GM12872 (cell line): Measurements from ENCODE around the gene C2orf42.

Experiments
- TF ChIP-seq, protein P1 (sequence below): IDR thresholded peaks from 3 replicates; pipeline ENCODE4 v1.5.1; 2011; ENCODE audit warnings: low read depth, mild to moderate bottlenecking, low read length, moderate library complexity; ENCODE audit not compliant: insufficient read depth

Gene C2orf42

GRCh38 chr2:70191244-70191735, 471 bp upstream of the C2orf42 start:
- TF ChIP-seq, protein P1, sequence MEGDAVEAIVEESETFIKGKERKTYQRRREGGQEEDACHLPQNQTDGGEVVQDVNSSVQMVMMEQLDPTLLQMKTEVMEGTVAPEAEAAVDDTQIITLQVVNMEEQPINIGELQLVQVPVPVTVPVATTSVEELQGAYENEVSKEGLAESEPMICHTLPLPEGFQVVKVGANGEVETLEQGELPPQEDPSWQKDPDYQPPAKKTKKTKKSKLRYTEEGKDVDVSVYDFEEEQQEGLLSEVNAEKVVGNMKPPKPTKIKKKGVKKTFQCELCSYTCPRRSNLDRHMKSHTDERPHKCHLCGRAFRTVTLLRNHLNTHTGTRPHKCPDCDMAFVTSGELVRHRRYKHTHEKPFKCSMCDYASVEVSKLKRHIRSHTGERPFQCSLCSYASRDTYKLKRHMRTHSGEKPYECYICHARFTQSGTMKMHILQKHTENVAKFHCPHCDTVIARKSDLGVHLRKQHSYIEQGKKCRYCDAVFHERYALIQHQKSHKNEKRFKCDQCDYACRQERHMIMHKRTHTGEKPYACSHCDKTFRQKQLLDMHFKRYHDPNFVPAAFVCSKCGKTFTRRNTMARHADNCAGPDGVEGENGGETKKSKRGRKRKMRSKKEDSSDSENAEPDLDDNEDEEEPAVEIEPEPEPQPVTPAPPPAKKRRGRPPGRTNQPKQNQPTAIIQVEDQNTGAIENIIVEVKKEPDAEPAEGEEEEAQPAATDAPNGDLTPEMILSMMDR, result no peak

DNA sequence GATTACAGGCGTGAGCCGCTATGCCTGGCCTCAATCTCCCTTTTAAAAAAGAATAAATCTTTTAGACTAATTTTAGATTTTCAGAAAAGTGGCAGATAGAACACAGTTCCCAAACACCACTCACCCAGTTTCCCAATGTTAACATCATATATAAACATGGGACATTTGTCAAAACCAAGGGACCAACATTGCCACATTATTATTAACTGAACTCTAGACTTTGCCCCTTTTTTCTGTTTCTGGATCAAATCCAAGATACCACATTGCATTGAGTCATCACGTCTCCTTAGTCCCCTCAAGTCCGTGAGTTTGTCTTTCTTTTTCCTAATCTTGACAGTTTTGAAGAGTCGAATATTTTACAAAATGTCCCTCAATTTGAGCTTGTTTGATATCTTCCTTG, 2.4 kb downstream of the C2orf42 start:
- TF ChIP-seq, protein P1, result no peak

- TF ChIP-seq, protein P1, result no peak
Observed at GRCh38 chr2:70182689-70183088, 8.1 kb downstream of the C2orf42 start.

- TF ChIP-seq, protein P1, result no peak
Observed at GRCh38 chr2:70181363-70181956, 9.4 kb downstream of the C2orf42 start.

- TF ChIP-seq, protein P1, result no peak
Observed at GRCh38 chr2:70173520-70173919, 17.3 kb downstream of the C2orf42 start.

- TF ChIP-seq, protein P1, result no peak
Observed at GRCh38 chr2:70161069-70161534, 29.7 kb downstream of the C2orf42 start.

GRCh38 chr2:70160545-70160944, 30.3 kb downstream of the C2orf42 start:
- TF ChIP-seq, protein P1, result no peak
